CD4-positive, alpha-beta T cell (primary cell): ENCODE measurements around the gene MAT1A. TPM values are rescaled to one million over a fixed set of nuclear protein-coding genes. Genes with fewer than 3 reads are reported as not detected.

Experiments
- ATAC-seq: fragments of 200-7000 bp; cut with Tn5 transposase; one replicate; pipeline ENCODE4 v1.10.0; 2022; ENCODE audit warnings: mild to moderate bottlenecking; ENCODE audit not compliant: poor library complexity
- CTCF ChIA-PET: fragments of 350-600 bp; sonication (Branson Sonifier 250); formaldehyde crosslinking; loops from one replicate; lab custom pipeline; 2021; ENCODE audit warnings: antibody characterized with exemption, inconsistent platforms; lab: Charles Lee
- POLR2A ChIA-PET: fragments of 350-600 bp; sonication (Branson Sonifier 250); formaldehyde crosslinking; loops from one replicate; lab custom pipeline; 2021; ENCODE audit warnings: antibody characterized with exemption, inconsistent platforms; lab: Charles Lee
- DNase-seq, 14 experiments: peaks; one replicate each; pipeline ENCODE4 v3.0.0-alpha.2; 2013 to 2020; ENCODE audit warnings: mixed read lengths in 2 of 14
- H3K27ac ChIP-seq, 2 donors: one replicate each; pipeline versions ENCODE4 v1.5.1 to v1.7.0; 2013; ENCODE audit warnings: low read length in 2 of 2, low read depth in 1 of 2, mild to moderate bottlenecking in 1 of 2
- H3K27me3 ChIP-seq, 2 experiments: 1 replicate in 1 of 2; 2 replicates in 1 of 2; pipeline versions ENCODE4 v1.6.1 to v1.7.0; 2013; ENCODE audit warnings: low read length in 2 of 2, control low read depth in 1 of 2, mild to moderate bottlenecking in 1 of 2, moderate library complexity in 1 of 2; ENCODE audit not compliant: insufficient read depth in 2 of 2, control insufficient read depth in 1 of 2
- H3K36me3 ChIP-seq: one replicate; pipeline ENCODE4 v1.6.1; 2013; ENCODE audit warnings: low read length, control low read depth; ENCODE audit not compliant: insufficient read depth
- H3K4me1 ChIP-seq: one replicate; pipeline ENCODE4 v1.6.1; 2013; ENCODE audit warnings: low read length, control low read depth; ENCODE audit not compliant: insufficient read depth
- H3K4me3 ChIP-seq: one replicate; pipeline ENCODE4 v1.5.1; 2013; ENCODE audit warnings: mild to moderate bottlenecking, low read length, moderate library complexity
- H3K9me3 ChIP-seq, 2 experiments: 1 replicate in 1 of 2; 2 replicates in 1 of 2; pipeline versions ENCODE4 v1.6.1 to v1.7.0; 2013; ENCODE audit warnings: low read length in 2 of 2, mild to moderate bottlenecking in 2 of 2, control low read depth in 1 of 2, moderate library complexity in 1 of 2; ENCODE audit not compliant: control insufficient read depth in 1 of 2, insufficient read depth in 1 of 2
- H3K27ac Mint-ChIP-seq: one replicate; pipeline ENCODE4 v1.8.0; 2020; ENCODE audit warnings: mixed read lengths
- H3K27me3 Mint-ChIP-seq: one replicate; pipeline ENCODE4 v1.8.0; 2021; ENCODE audit warnings: mixed read lengths
- H3K36me3 Mint-ChIP-seq: one replicate; pipeline ENCODE4 v1.8.0; 2021; ENCODE audit warnings: low read depth, mixed read lengths
- H3K4me1 Mint-ChIP-seq: one replicate; pipeline ENCODE4 v1.8.0; 2021; ENCODE audit warnings: low read depth, mixed read lengths
- H3K4me3 Mint-ChIP-seq: one replicate; pipeline ENCODE4 v1.8.0; 2020; ENCODE audit warnings: mild to moderate bottlenecking, mixed read lengths
- H3K9me3 Mint-ChIP-seq: one replicate; pipeline ENCODE4 v1.8.0; 2020; ENCODE audit warnings: mixed read lengths
- intact Hi-C, 2 experiments: fragments of 100-400 bp; cut with DNase I in 1 of 2; cut with micrococcal nuclease in 1 of 2; formaldehyde crosslinking; loops; one replicate each; pipeline versions ENCODE4 v1.15.1 to v1.9.0; 2023 to 2025; cut with DNase I, micrococcal nuclease
- total RNA-seq, 174 experiments: library from RNA in 2 of 174; stranded (reverse) in 2 of 174; gene quantifications; one replicate each; pipeline ENCODE4 v1.2.3 and lab custom pipeline; 2021 to 2026
- TF ChIP-seq, protein P1 (sequence below): fragments of 200-600 bp; IDR thresholded peaks from one replicate; pipeline ENCODE4 v1.8.0; 2022; ENCODE audit warnings: antibody characterized with exemption, mild to moderate bottlenecking

MAT1A gene
- total RNA-seq, 2 experiments from 2014 or later = not detected

DNA sequence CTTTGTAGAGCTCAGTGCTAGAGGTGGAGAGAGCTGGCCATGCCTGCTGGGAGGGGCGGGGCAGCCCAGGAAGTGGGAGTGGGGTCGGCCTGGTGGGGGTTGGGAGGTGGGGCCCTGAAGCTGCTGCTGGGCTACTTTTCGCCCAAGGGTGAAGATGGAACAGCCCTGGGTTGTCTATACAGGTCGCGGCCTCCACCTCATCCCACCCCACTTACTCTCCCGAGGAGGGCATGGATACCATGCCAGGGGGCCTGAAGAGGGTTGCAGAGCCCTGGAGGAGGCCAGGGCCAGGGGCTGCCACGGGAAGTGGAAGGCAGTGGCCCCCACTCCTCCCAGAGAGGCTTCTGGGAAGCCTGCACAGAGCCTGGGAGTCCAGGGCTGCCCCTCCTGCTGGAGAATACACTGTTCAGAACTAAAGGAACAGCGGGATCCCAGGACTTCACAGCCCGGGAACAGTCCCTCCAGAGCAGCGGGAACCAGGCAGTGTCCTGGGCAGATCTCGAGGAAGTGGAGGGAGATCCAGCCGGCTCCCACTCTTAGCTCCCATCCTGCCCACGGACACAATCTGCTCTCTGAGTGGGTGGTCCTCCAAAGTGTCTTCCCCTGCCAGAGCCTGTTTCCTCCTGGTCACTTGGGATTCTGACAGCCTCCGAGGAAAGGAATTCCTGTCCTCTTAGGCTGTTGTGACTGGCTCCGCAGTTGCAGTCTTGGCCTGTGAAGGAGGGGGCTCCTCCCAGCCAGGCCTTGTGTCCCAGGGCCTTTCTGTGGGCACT is 23.5 kb downstream of the MAT1A start:
- Histone ChIP-seq H3K4me3 (no peak overlapping the region), H3K4me1 (no peaks in the 10 kb centered on the region), H3K9me3 (no peaks in the 10 kb centered on the region), H3K27ac (no peak overlapping the region), H3K27me3 (peaks cover 0 to 2% of the 10 kb centered on the region in 2 experiments), H3K36me3 (no peaks in the 10 kb centered on the region)
- no peaks in the 10 kb centered on the region for H3K36me3 Mint-ChIP-seq
- TF ChIP-seq, protein P1, sequence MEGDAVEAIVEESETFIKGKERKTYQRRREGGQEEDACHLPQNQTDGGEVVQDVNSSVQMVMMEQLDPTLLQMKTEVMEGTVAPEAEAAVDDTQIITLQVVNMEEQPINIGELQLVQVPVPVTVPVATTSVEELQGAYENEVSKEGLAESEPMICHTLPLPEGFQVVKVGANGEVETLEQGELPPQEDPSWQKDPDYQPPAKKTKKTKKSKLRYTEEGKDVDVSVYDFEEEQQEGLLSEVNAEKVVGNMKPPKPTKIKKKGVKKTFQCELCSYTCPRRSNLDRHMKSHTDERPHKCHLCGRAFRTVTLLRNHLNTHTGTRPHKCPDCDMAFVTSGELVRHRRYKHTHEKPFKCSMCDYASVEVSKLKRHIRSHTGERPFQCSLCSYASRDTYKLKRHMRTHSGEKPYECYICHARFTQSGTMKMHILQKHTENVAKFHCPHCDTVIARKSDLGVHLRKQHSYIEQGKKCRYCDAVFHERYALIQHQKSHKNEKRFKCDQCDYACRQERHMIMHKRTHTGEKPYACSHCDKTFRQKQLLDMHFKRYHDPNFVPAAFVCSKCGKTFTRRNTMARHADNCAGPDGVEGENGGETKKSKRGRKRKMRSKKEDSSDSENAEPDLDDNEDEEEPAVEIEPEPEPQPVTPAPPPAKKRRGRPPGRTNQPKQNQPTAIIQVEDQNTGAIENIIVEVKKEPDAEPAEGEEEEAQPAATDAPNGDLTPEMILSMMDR = no peak
- DNase-seq (no peak), ATAC-seq (no peak)
- no peaks in the 10 kb centered on the region for H3K4me1 Mint-ChIP-seq
- H3K27ac Mint-ChIP-seq = no peak overlapping the region
- peaks cover 6% of the 10 kb centered on the region for H3K9me3 Mint-ChIP-seq
- peaks cover 3% of the 10 kb centered on the region for H3K27me3 Mint-ChIP-seq
- ChIA-PET POLR2A (no interaction called here), CTCF (no interaction called here)
- no peak overlapping the region for H3K4me3 Mint-ChIP-seq
- intact Hi-C loops = no loop called here

GRCh38 chr10:80264081-80265056 is 25.1 kb downstream of the MAT1A start:
- Histone ChIP-seq H3K4me1 (no peaks in the 10 kb centered on the region), H3K36me3 (no peaks in the 10 kb centered on the region), H3K27ac (no peak overlapping the region), H3K27me3 (peaks cover 0 to 2% of the 10 kb centered on the region in 2 experiments), H3K4me3 (no peak overlapping the region), H3K9me3 (no peaks in the 10 kb centered on the region)
- no peaks in the 10 kb centered on the region for H3K36me3 Mint-ChIP-seq
- TF ChIP-seq, protein P1 = no peak
- H3K9me3 Mint-ChIP-seq = peaks cover 3% of the 10 kb centered on the region
- H3K4me3 Mint-ChIP-seq = no peak overlapping the region
- CTCF ChIA-PET = no interaction called here
- ATAC-seq (no peak), DNase-seq (no peak)
- H3K4me1 Mint-ChIP-seq = no peaks in the 10 kb centered on the region
- intact Hi-C loops = no loop called here
- H3K27me3 Mint-ChIP-seq = peaks cover 3% of the 10 kb centered on the region
- no peak overlapping the region for H3K27ac Mint-ChIP-seq
- POLR2A ChIA-PET = no interaction called here

GRCh38 chr10:80261316-80262030 is 28.0 kb downstream of the MAT1A start:
- H3K4me3 Mint-ChIP-seq = no peak overlapping the region
- H3K27me3 ChIP-seq = no peaks in the 10 kb centered on the region
- TF ChIP-seq, protein P1 = no peak
- H3K27ac ChIP-seq = no peak overlapping the region
- H3K36me3 Mint-ChIP-seq = no peaks in the 10 kb centered on the region
- POLR2A ChIA-PET = no interaction called here
- no peaks in the 10 kb centered on the region for H3K36me3 ChIP-seq
- DNase-seq (no peak), ATAC-seq (no peak)
- H3K27me3 Mint-ChIP-seq = peaks cover 3% of the 10 kb centered on the region
- no peaks in the 10 kb centered on the region for H3K9me3 Mint-ChIP-seq
- no peak overlapping the region for H3K4me3 ChIP-seq
- intact Hi-C loops = no loop called here
- no peaks in the 10 kb centered on the region for H3K4me1 ChIP-seq
- no peak overlapping the region for H3K27ac Mint-ChIP-seq
- H3K9me3 ChIP-seq = no peaks in the 10 kb centered on the region
- CTCF ChIA-PET = interaction anchor here (0.7 kb wide), 1 partner anchor 130 kb away, joined by 3 read pairs; no protein-coding TSS in a partner anchor
- H3K4me1 Mint-ChIP-seq = no peaks in the 10 kb centered on the region
